Femur (tissue), 1 donor: ENCODE measurements around the gene YJU2.
"Not testable (repeated sequence)": the region's sequence is repeated elsewhere in the genome, so short reads cannot be mapped to it uniquely, and the experiment has no call there.

Experiments
- DNase-seq: peaks from one replicate; pipeline ENCODE4 v3.0.0-alpha.2; 2017

YJU2 gene

DNA sequence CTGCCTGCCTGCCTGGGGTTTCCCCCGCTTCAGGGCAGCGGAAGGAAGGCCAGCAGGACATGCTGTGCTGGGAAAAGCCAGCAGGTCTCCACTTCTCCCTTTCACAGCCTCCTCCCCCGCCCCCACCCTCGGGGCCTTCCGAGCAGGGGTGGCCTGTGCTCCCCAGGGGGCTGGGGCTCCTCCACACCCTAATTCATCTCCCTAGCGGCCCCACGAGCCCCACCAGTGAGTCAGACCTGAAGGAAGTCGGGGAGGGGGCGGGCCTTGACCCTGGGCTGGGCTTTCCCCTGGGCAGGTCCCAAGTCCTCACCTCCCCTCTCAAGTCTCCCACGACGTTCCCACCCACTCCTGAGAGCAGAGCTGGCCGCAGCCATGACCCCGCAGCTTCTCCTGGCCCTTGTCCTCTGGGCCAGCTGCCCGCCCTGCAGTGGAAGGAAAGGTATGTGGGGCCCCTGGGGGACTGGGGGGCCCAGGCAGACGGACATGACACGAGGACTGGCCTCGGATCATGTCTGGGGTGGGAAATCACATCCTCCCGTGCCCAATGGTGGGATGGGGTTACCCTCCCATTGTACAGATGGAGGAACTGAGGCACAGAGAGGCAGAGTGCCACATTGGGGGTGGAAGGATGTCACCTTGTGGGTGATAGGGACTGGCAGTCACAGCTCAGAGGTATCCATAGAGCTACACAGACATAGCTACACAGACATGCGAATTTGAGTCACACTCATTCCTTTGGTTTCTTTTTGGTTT lies 17.5 kb upstream of the YJU2 start, which contains the start of gene EBI3:
Gene EBI3 (plus strand): TSS at position 345 of the 753 bp plus-strand sequence. CDS start 28 bp downstream, at position 373.
- DNase-seq: no peak

DNA sequence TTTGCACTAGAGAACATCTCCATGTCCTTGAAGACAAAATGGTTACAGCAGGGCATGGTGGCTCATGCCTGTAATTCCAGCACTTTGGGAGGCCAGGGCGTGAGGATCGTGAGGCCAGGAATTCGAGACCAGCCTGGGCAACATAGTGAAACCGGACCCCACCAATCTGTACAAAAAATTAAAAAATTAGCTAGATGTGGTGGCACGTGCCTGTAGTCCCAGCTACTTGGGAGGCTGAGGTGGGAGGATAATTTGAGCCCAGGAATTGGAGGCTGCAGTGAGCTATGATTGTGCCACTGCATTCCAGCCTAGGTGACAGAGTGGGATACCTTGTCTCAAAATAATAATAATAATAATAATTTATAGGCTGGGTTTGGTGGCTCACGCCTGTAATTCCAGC lies 16.6 kb upstream of the YJU2 start:
- not testable (repeated sequence) for DNase-seq

DNA sequence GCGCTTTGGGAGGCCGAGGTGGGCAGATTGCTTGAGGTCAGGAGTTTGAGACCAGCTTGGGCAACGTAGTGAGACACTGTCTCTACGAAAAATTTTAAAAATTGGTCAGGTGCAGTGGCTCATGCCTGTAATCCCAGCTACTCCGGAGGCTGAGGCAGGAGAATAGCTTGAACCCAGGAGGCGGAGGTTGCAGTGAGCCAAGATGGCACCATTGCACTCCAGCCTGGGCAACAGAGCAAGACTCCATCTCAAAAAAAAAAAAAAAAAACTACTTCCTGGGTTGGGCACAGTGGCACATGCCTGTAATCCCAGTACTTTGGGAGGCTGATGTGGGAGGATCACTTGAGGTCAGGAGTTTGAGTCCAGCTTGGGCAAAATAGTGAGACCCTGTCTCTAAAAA lies 15.4 kb upstream of the YJU2 start:
- DNase-seq: not testable (repeated sequence)

DNA sequence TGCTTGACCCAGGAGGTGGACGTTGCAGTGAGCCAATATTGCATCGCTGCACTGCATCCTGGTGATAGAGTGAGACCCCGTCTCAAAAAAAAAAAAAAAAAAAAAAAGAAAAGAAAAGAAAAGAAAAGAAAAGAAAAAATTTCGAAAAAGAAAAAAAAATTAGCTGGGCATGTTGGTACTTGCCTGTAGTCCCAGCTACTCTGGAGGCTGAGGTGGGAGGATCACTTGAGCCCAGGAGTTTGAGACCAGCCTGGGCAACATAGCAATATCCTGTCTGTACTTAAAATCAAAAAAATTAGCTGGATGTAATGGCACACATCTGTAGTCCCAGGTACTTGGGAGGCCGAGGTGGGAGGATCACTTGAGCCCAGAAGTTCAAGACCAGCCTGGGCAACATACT lies 14.7 kb upstream of the YJU2 start:
- DNase-seq: not testable (repeated sequence)

DNA sequence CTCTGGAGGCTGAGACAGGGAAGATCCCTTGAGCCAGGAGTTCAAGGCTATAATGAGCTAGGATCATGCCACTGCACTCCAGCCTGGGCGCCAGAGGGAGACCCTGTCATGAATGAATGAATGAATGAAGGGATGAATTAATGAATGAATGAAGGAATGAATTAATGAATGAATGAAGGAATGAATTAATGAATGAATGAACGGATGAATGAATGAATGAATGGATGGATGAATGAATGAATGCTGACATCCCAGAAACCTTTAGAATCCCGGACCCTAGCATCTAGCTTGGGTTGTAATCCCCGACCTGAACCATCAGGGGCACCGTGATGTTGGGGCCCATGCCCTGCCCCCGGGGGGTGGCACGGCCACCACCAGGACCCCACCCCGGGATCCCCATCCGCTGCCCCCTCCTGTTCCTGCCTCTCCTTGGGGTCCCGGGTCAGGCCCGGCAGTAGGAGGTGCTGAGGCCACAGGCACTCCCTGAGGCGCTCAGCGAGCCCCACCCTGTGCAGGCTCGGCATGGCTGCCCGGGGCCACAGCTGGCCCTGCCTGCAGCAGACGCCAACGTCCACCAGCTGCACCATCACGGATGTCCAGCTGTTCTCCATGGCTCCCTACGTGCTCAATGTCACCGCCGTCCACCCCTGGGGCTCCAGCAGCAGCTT lies 14.1 kb upstream of the YJU2 start:
- DNase-seq: peak; percentile 30

DNA sequence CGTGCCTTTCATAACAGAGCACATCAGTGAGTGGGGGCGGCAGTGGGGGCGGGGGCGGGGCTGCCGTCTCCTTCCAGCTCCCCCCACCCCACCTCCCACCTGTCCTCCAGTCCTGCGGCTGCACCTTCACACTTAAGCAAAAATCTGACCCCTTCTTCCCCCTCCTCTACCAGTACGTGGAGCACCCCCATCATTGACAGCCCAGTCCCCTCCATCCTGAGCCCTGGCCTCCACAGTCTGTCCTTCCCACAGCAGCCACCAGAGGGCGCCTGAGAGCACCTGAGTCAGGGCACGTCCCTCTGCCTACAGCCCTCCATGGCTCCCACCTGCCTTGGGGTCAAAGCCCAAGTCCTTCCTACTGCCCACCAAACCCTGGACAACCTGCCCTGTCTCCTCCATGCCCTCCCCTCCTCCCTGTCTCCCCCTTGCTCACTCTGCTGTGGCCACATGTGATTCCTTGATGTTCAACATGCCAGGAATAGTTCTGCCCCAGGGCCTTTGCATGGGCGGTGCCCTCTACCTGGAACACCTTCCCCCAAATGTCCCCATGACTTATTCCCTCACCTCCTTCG lies 13.5 kb upstream of the YJU2 start:
- peak; percentile 41 for DNase-seq

DNA sequence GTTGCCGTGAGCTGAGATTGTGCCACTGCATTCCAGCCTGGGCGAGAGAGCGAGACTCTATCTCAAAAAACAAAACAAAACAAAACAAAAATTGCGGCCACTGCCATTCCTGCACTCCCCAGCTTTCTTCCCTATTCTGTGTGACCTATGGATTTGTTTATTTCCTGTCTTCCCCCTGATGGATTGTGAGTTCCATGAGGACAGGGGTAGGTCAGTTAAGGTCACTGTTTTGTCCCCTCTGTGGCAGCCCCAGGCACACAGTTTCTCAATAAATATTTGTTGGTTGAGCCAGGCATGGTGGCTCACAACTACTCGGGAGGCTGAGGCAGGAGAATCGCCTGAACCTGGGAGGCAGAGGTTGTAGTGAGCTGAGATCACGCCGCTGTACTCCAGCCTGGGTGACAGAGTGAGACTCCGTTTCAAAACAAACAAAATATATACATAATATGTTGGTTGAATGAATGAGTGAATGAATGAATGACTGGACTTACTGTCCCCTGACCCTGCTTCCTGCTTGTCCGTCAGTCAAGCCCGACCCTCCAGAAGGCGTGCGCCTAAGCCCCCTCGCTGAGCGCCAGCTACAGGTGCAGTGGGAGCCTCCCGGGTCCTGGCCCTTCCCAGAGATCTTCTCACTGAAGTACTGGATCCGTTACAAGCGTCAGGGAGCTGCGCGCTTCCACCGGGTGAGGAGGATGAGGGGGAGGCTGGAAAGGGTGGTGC lies 12.6 kb upstream of the YJU2 start:
- no peak for DNase-seq

DNA sequence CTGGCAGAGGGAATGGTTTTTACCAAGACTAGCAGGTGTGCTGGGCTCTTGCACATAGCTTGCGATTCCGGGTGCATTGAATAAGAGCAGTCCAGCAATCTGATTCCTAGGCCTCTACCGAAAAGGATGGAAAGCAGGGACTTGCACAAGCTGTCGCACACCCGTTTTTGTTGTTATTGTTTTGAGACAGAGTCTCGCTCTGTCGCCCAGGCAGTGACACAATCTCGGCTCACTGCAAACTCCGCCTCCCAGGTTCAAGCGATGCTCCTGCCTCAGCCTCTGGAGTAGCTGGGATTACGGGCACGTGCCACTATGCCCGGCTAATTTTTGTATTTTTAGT lies 12.0 kb upstream of the YJU2 start:
- no peak for DNase-seq

DNA sequence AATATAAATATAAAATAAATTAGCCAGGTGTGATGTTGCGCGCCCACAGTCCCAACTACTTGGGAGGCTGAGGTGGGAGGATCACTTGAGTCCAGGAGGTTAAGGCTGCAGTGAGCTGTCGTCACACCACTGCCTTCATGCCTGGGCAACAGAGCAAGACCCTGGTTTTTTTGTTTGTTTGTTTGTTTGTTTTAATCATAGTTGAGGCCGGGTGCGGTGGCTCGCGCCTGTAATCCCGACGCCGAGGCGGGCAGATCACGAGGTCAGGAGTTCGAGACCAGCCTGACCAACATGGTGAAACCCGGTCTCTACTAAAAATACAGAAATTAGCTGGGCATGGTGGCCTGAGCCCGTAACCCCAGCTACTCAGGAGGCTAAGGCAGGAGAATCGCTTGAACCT lies 9.4 kb upstream of the YJU2 start:
- not testable (repeated sequence) for DNase-seq

DNA sequence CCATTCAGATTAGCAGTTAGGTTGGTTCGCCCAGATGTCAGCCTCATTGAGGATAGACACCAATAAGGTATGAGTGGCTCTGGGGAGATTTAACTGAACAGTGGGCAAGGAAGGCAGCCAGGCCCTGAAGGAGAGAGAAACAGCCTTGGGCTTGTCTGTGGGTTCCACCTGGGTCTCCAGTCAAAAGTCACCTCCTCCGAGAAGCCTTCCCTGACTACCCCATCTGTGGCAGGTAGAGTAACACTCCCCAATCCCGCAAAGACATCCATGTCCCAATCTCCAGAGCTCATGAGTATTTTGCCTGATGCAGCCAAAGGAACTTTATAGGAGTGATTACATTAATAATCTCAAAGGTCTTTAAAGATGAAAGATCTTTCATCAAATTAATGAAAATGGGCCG lies 8.0 kb upstream of the YJU2 start:
- DNase-seq: no peak

DNA sequence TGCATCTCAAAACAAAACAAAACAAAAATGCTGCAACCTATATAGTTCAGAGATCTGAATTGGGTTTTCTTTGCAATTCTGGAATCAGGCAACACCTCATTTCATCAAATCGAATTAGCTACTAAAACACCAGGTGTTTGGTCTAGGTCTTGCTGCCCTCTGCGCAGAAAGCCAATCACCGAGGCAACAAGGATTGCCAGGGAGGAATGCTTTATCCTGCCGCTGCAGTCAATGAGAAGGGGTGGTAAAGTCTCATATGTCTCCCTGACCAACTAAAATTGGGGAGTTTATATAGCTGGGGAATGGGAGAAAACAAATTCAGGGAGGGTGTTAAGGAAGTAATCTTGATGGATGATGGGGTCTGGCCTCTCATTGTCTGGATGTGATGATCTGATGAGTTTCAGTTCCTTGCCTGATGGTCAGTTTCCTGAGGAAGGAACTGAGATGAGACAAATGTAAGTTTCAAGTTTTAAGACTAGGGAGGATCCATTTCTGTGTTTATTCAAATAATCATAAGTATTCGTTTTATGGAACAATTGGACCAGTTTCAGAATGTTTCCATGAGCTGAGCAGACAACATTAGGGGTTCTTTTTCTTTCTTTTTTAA lies 5.0 kb upstream of the YJU2 start:
- no peak for DNase-seq

DNA sequence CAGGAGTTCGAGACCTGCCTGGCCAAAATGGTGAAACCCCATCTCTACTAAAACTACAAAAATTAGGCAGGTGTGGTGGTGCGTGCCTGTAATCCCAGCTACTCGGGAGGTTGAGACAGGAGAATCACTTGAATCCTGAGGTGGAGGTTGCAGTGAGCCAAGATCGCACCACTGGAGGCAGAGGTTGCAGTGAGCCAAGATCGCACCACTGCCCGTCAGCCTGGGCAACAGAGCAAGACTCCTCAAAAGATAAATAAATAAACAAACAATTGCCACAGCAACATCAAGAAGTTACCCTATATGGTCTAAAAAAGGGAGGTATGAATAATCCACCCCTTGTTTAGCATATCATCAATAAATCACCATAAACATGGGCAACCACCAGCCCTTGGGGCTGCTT lies 942 bp upstream of the YJU2 start:
- not testable (repeated sequence) for DNase-seq

DNA sequence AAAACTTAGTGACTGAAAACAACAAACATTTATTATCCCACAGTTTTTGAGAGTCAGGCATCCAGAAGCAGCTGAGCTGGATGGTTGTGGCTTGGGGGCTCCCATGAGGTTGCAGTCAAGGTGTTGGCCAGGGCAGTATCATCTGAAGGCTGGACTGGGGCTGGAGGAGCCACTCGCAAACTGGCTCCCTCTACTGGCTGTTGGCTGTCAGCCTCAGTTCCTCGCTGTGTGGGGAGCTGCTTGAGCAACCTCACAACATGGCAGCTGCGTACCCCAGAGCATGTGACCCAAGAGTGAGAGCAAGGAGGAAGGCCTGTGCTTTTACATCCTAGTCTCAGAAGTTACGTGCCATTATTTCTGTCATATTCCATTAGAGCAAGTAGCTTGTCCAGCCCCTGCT lies 9.7 kb downstream of the YJU2 start:
- no peak for DNase-seq

DNA sequence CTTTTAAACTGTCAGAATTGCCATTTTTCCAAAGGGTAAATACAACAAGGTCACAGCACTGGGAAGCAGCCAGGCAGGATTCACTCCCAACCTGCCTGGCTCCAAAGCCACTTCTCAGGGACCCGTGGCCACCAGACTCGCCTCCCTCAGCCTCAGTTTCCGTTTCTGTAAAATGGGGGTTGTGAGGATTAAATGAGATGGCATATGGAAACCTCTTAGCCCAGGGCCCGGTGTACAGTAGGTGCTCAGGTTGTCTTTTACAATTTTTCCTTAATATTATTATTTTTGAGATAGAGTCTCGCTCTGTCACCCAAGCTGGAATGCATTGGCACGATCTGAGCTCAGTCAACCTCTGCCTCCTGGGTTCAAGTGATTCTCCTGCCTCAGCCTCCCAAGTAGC lies 10.1 kb downstream of the YJU2 start:
- no peak for DNase-seq

DNA sequence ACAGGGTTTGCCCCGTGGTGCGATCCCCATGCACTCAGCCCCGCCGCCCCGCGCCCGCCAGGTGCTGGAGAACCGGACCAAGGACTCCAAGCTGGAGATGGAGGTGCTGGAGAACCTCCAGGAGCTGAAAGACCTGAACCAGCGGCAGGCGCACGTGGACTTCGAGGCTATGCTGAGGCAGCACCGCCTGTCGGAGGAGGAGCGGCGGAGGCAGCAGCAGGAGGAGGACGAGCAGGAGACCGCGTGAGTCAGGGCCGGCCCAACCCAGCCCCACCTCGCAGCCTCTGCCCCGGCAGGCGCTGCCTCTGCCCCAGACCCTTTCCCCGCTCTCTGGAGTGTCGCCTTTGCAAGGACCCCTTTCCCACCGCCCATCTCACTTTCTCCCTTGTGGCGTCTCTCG lies 11.3 kb downstream of the YJU2 start:
- DNase-seq: no peak

DNA sequence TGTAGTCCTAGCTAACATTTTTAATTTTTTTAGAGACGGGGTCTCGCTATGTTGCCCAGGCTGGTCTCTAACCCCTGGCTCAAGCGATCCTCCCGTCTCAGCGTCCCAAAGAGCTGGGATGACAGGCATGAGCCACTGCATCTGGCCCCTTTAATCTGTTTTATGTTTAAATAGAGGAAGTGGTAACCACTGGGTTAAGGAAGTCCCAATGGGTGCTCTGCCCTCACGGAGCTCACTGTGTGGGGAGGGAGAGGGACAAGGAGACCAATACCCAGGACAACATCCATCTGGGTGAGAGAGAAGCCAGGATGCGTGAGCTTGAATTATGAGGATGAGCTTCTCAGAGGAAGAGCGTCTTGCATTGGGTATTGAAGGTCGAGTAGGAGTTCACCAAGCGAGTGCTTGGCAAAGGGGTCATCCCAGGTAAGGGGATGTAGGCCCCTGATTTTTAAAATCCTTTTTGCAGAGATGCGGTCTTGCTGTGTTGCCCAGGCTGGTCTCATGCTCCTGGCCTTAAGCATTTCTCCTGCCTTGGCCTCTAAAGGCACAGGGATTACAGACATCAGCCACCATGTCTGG lies 13.8 kb downstream of the YJU2 start:
- no peak for DNase-seq

DNA sequence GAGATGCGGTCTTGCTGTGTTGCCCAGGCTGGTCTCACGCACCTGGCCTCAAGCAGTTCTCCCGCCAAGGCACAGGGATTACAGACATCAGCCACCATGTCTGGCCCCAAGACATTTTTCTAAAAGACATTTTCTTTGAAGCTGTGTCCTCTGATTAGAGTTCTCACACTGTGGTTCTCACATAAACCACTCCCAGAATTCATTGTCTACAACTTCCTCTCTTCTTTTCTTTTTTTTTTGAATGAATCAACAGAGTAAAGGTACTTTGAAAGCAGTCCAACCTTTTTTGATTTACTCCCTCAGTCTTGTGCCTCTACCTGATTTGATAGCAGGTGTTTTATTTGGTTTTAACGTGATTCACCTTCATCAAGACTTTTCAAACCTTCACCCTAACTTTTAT lies 17.9 kb downstream of the YJU2 start:
- DNase-seq: no peak

DNA sequence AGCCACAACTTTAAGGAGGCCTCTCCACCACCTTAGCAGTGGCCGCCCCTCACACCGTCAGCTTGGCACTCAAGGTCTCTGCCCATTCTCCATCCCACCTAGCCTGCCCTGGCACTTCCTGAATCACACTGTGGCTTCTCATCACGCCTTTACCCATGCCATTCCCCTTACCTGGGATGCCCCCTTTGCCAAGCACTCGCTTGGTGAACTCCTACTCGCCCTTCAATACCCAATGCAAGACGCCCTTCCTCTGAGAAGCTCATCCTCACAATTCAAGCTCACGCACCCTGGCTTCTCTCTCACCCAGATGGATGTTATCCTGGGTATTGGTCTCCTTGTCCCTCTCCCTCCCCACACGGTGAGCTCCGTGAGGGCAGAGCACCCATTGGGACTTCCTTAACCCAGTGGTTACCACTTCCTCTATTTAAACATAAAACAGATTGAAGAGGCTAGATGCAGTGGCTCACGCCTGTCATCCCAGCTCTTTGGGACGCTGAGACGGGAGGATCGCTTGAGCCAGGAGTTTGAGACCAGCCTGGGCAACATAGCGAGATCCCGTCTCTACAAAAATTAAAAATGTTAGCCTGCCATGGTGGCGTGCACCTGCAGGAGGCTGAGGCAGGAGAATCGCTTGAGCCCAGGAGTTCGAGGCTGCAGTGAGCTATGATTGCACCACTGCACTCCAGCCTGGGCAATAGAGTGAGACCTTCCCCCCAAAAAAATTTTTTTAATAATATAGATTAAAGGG lies 19.5 kb downstream of the YJU2 start:
- DNase-seq: no peak

DNA sequence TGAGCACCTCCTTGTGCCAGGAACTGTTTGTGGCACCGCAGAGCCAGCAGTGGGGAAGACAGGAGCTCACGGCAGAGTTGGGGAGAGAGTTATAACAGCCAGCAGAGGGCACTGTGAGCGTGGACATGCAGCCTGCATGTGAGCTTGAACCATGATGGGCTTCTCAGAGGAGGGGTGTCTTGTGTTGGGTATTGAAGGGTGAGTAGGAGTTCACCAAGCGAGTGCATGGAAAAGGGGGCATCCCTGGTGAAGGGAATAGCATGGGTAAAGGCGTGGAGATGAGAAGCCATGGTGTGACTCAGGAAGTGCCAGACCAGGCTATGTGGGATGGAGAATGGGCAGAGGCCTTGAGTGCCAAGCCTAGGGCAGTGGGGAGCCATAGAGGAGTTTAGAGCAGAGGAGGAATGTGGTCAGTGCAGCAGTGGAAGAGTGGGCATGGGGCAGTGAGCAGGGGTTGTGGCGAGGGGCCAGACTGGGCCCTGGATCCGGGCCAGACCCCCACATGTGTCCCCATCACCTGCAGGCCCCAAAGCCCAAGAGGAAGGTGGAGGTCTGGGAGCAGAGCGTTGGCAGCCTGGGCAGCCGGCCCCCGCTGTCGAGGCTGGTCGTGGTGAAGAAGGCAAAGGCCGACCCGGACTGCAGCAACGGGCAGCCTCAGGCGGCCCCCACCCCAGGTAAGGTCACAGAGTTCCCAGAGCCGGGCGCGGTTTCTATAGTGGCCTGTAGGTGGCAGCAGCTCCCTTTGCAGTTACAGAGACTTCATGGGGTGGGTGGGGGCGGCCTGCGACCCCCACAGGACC lies 20.4 kb downstream of the YJU2 start:
- peak; percentile 56 for DNase-seq

DNA sequence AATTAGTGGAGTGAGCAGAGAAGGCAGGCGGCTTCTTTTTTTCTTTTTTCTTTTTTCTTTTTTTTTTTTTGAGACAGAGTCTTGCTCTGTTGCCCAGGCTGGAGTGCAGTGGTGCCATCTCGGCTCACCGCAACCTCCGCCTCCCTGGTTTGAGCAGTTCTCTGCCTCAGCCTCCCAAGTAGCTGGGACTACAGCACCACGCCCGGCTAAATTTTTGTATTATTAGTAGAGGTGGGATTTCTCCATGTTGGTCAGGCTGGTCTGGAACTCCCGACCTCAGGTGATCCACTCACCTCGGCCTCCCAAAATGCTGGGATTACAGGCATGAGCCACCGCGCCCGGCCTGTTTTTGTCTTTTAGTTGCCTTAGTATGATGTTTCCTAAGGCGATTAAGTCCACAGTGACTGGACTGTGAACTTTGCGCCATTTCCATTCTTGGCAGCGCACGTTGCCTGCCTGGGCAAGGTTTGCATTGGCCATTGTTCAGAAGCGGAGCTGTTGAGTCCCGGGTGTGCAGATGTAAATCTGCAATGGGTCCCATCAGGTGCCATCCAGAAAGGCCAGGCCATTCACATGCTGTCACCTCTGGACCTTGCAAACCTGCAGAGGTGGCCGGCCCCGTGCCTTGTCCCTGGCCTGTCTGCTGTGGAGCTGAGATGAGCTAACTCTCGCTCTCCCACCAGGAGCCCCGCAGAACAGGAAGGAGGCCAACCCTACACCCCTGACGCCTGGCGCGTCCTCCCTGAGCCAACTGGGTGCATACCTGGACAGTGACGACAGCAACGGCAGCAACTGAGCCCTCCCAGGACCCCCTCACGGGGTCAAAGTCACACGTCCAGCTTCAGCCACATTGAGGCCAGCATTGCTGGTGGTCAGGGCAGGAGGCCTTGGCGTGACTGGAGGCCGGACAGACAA lies 21.3 kb downstream of the YJU2 start:
- DNase-seq: no peak
